ENCODE results near the gene NKX1-1.

DNA sequence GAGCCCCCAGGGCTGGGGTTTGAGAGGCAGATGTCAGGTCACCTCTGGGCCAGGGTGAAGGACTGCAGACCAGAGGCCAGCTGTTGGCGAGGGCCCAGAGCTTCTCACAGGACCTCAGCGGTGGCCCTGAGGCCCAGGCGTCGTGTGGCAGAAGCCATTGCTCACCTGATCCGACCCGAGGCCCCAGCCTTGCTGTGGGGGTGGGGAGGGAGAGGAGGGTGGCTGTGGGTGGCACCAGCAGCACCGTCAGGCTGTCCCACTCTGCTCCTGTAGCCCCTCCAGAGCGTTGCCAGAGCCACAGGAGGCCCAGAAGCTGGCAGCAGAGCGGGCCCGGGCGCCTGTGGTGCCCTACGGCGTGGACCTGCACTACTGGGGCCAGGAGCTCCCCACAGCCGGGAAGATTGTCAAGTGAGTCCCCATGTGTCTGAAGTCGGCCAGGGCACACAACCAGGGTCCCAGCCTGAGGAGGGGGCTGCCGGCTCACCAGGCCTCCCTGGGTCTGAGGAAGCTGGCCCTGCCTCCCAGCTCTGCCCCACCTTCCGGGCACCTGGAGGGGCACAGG is 30.4 kb downstream of the NKX1-1 start:
- TF ChIP-seq POLR2A (IDR thresholded peaks at IDR 0.05; ENCODE audit: low read depth) = no peak
- TF ChIP-seq POLR2AphosphoS5 (IDR thresholded peaks at IDR 0.05) = no peak
- TF ChIP-seq EP300 (IDR thresholded peaks at IDR 0.05) = no peak
